T-helper 9 cell (primary cell): ENCODE results near the gene GALR3.

Source experiments
- DNase-seq: peaks from one replicate; pipeline ENCODE4 v3.0.0-alpha.2; 2020

The GALR3 gene

GRCh38 chr22:37824674-37825641 is 1.8 kb downstream of the GALR3 start:
- no peak for DNase-seq

DNA sequence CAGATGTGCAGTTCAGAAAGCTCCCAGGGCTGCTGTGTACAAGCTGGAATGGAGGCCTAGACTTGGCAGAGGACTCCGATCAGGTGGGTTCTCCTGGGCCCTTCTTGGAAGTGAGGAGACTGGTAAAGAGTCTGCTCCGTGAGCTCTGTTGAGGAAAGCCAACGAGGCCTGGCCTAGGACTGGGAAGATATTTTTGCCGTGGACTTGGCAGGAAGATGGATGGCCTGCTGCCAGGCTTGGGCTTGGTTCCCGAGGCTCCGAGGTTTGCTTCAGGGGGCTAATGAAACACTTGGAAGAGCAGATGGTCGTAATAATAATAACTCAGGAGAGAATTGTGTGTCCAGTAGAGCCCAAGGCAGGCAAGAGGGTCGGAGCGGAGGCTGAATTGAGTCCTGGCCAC is 3.9 kb downstream of the GALR3 start:
- DNase-seq = no peak

GRCh38 chr22:37830093-37830842 is 7.1 kb downstream of the GALR3 start:
- DNase-seq = no peak

GRCh38 chr22:37831472-37831871 is 8.3 kb downstream of the GALR3 start:
- DNase-seq = no peak

GRCh38 chr22:37832022-37832857 is 9.1 kb downstream of the GALR3 start:
- no peak for DNase-seq

DNA sequence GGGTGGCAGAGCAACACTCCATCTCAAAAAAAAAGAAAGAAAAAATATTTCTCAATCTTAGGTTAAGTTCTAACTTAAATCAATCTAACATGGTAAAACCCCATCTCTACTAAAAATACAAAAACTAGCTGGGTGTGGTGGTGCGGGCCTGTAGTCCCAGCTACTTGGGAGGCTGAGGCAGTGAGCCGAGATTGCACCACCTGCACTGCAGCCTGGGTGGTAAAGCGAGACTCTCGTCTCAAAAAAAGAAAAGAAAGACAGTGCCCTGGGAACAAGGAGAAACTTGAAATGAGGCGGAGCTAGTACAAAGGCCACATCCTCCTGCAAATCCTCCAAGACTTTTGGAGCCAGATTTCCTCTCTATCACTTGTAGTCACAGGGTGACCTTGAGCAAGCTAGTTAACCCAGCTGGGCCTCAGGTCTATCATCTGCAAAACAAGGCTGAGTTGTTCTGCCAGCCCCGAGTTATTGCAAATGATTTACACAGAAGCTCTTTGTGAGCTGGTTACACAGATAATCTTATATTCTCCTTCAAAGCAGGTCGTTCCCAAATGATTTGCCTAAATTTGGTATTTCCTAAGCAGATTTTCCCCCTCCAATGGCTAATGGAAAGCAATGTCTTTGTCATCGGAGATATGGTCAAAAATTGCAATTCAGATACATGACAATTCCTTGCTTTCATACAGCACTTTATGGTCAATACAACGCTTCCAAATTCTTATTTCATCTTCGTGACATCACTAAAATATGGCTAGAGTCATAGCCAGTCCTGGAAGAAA is 19.0 kb downstream of the GALR3 start:
- no peak for DNase-seq

GRCh38 chr22:37843741-37844089 is 20.5 kb downstream of the GALR3 start:
- DNase-seq = peak; percentile 44

DNA sequence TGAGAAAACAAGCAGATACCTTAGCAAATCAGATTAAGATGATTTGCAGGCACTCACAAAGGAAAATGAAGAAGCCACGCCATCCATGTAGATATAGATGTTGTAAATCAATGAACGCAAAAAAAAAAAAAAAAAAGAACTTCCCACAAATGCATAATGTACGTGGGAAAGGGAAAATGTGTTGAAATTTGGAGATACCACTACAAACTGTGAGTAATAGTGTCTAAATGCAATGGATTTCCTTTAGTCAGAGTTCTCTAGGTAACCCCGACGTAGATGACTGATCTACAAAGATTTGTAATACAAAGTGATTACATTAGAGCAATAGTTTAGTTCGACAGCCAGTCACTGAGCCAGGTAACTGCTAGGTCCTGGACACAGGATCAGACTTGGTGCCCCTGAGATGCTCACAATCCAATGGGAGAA is 21.7 kb downstream of the GALR3 start:
- no peak for DNase-seq

- no peak for DNase-seq
These were observed 23.3 kb downstream of the GALR3 start for GRCh38 chr22:37846433-37846832.

GRCh38 chr22:37848587-37849088 is 25.5 kb downstream of the GALR3 start:
- DNase-seq = no peak

GRCh38 chr22:37849089-37849751 is 26.0 kb downstream of the GALR3 start, which contains the start of gene EIF3L:
EIF3L (plus strand) TSS chr22:37849419; CDS start chr22:37849450, 31 bp downstream.
- peak; percentile 78 for DNase-seq

DNA sequence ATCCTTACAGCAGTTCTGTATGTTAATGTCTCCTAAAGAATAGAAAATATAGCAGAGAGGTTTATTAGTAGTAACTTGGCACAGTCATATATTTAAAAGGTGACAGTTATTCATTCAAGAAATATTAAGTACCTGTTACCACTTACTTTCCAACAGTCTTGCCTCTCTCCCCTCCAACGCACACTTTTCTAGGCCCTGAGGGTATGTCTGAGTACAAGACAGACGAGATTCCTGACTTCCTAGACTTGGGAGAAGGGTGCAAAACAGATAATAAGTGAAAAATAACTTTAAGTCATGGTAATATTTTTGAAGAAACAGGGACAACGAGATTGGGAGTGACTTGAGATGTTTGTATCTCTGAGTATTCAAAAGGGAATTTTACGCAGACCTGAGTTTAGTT is 27.6 kb downstream of the GALR3 start:
- no peak for DNase-seq

DNA sequence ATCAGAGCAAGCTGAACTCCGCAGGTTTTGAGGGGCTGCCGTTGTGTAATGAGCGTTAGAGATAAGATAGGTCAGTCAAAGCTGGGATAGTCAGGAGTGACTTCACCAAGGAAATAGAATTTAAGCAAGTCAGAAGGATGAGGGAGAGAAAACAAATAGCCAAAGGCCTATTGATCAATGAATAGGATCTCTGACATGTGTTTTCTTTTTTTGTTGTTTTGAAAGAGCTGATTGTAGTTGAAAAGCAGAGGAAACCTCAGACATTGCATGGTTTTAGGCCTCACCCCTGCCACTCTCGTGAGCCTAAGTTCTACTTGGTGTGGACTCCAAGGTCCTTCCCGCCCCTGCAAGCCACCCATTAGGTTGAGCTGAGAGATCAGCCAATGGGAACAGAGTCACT is 29.2 kb downstream of the GALR3 start:
- DNase-seq = no peak

- no peak for DNase-seq
These were observed 31.8 kb downstream of the GALR3 start for GRCh38 chr22:37854946-37855345.

- DNase-seq = no peak
These were observed 32.3 kb downstream of the GALR3 start for GRCh38 chr22:37855462-37855861.

GRCh38 chr22:37860796-37861421 is 37.7 kb downstream of the GALR3 start:
- no peak for DNase-seq

- DNase-seq = no peak
These were observed 39.6 kb downstream of the GALR3 start for GRCh38 chr22:37862570-37863325.

GRCh38 chr22:37865510-37865909 is 42.3 kb downstream of the GALR3 start:
- DNase-seq = no peak

- DNase-seq = no peak
These were observed 47.1 kb downstream of the GALR3 start for GRCh38 chr22:37870273-37870672.
